CD4-positive, alpha-beta T cell treated with Interleukin-15 for 4 hours (primary cell): Measurements from ENCODE around the gene COL6A2.

Experiments used
- DNase-seq: peaks from one replicate; pipeline ENCODE4 v3.0.0-alpha.2; 2020; ENCODE audit warnings: low spot score

Gene COL6A2

DNA sequence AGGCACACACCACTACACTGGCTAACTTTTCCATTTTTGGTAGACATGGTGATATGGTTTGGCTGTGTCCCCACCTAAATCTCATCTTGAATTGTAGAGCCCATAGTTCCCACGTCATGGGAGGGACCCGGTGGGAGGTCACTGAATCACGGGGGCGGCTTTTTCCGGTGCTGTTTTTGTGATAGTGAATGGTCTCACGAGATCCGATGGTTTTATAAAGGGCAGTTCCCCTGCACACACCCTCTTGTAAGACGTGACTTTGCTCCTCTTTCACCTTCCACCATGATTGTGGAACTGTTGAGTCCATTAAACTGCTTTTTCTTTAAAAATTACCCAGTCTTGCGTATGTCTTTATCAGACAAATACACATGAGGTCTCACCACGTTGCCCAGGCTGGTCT, 58.8 kb downstream of the COL6A2 start:
- no peak for DNase-seq

DNA sequence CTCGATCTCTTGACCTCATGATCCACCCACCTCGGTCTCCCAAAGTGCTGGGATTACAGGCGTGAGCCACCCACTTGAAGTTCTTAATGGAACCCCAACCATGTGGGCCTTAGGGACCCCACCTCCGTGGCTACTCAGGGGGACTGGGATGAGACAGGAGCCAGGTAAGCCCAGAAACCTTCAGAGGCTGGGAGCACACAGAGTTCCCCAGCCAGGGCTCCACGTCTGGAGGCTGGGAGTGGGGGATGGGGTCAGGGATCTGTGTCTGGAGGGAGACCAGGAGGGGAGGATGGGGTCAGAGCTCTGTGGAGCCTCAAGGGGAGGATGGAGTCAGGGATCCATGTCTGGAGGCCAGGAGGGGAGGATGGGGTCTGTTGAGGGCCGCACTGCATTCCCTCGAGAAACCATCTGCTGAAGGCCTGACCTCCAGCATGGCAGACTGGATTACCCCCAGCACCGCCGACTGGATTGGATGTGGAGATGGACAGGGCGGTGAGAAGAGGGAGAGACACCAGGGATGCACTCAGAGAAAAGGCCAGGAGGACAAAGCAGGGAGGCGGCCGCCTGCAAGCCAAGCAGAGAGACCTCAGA, 59.6 kb downstream of the COL6A2 start:
- no peak for DNase-seq

DNA sequence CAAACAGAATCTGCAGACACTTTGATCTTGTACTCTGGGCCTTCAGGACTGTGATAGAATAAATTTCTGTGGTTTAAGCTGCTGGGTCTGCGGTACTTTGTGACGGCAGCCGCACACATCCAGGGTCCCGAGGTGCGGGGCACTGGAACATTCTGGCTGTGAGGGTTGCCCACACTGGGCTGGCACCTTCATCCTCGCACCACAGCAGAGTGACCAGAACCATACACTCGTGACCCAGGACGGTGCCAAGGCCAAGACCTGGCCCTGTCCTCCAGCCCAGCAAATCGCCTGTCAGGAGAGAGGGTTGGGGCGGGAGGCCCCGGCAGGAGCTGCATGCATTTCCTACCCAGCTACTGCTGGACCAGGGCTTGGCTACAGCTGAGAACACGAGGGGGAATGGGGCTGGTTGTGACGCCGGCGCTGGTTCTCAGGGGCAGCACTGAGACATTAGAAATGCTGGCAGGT, 60.1 kb downstream of the COL6A2 start:
- DNase-seq = no peak

DNA sequence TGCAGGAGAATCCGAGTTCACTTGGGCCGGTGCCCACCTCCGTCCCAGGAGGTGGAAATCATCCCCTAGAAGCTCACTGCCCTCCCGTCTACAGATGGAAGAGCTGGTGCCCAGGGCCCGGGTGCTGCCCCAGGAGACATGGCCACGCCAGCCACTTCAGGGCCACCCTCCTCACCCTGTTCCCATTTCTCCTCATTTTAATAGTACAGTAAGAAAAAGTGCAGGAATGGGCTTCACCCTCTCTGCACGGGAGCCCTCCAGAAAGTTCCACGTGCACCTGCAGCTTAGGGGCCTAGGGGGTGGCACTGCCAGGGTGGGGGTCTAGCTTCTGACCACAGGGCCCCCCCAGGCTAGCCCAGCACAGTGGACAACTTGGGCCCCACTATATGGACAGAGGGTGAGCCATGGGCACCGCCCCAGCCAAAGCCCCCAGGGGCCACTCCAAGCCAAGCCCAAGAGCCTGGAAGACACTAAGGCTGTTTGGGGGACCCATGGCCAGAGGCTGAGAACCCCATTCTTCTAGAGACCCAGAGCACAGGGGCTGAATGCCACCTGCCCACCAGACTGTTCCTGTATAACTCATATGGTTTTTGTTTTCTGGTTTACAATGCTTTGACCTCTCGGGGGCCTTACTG, 60.9 kb downstream of the COL6A2 start:
- no peak for DNase-seq

DNA sequence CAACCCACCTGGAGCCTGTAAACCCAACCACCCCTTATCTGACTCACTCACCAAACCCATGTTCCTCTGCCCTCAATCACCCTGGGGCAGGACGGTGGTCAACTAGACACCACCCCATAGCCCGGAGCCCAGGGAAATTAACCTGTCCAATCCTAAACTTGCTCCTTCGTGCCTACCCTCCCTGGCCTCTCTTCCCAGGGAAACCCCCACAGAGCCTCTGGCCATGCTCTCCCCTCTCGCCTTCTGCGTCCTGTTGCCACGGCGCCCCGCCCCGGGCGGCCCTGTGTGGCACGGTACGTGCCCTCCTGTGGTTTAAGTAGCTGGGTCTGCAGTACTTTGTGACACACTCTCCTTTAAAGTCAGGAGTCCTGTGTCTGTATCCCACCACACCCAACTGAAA, 61.5 kb downstream of the COL6A2 start:
- DNase-seq = no peak

DNA sequence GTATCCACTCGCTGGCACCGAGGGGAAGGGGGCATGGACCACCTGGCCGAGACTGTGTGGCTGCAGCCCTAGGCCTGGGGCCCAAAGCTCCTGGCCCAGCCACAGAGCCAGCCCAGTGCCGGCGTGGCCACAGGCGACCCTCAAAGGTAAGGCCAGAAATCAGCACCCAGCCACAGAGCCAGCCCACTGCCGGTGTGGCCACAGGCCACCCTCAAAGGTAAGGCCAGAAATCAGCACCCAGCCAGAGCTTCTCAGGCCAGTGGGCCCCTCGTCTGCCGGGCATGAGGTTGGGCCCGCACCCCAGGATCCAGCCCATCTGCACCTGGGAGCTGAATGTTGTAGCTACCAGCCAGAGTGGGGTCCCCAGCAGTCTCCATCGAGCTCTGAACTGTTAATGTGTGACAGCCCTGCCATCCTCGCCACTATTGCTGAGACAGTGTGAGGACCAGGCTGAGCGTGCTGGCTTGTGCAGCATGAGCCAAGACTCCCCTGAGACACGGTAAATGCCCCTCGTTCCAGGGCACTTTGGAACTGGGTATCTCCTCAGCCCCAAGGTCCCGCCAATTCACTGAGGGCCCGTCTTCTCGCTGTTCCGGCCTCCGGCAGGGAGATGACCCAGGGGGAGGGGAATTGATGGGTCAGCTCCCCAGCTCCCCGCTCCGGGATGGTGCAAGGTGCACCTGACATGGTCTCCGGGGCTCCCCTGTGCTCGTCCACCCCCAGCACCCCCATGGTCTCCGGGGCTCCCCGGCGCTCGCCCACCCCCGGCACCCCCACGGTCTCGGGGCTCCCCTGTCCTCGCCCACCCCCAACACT, 62.1 kb downstream of the COL6A2 start:
- DNase-seq = no peak

DNA sequence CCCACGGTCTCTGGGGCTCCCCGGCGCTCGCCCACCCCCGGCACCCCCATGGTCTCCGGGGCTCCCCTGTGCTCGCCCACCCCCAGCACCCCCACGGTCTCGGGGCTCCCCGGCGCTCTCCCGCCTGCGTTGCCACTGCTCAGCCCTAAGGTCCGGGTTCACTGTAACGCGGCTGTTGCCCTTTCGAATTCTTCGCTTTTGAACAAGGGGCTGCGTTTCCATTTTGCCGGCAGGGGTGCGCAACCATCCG, 62.7 kb downstream of the COL6A2 start:
- no peak for DNase-seq

DNA sequence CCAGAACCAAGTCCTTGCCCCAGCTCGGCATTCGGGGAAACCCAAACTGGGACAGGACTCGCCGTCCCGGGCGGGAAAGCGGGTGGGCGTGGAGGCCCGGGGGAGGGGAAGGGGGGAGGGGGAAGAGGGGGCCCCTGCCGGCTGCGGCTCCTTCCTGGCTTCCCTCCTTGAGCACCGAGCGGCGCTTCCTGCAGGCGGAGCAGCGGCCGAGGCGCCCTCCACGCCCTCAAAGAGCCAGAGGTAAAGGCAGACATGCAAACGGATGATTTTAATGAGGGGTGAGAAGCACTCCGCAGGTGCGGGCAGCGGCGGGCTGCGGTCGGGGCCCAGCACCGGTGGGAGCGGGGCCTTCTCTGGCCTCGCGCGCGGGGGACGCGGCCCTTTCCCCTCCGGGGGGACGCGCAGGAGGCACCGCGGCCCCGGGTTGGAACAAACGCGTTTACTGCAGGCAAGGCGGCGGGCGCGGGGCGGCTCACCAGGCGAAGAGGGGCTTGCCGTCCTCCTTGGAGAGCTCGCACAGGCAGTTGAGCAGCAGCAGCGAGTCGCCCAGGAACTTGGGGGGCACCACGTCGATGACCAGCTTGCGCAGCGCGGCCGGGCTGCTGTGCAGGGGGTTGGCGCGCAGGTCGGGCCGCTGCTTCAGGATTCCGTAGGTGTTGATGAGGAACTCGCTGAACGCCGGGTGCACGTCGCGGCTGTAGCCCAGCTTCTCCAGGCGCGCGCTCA, 63.2 kb downstream of the COL6A2 start:
- no peak for DNase-seq

DNA sequence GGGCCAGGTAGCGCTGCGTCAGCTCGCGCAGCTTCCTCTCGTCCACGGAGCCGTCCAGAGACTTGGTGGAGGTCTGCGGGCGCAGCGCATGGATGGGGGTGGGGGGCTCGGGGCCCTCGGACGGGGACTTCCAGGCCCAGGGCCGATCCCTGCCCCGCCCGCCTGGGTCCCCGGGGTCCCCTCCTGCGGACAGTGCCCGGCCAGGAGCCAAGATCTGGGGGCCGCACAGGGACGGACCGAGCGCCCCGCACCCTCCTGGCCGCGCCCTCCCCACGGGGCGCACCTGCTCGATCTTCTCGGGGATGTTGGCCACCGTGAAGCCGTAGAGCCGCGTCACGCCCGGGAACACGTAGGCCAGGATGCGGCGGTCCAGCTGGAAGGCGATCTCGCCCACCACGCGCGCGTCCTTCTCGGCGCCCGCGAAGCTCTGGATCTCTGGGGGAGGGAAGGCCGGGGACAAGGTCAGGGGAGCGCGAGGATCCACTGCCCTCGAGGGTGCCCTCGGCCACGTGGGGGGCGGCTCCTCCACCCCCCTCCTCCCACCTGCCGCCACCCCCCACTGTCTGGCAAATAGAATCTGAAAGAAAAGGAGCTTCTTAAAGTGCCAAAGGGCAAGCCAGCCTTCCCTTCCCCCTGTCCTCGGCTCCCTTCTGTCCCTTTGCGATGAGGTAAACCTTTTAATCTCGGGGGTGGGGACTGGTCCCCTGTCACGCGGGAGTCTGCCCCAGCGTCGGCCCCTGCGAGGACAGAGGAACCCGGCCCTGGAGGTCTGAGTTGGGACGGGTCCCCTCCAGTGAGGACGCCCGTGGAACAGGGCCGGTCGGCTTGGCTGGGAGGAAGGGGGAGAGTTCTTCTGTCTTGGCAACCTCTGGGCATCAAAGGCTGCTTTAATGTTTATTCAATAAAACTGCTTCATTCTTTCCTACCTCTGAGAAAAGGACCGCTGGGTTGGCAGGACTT, 64.0 kb downstream of the COL6A2 start:
- no peak for DNase-seq

DNA sequence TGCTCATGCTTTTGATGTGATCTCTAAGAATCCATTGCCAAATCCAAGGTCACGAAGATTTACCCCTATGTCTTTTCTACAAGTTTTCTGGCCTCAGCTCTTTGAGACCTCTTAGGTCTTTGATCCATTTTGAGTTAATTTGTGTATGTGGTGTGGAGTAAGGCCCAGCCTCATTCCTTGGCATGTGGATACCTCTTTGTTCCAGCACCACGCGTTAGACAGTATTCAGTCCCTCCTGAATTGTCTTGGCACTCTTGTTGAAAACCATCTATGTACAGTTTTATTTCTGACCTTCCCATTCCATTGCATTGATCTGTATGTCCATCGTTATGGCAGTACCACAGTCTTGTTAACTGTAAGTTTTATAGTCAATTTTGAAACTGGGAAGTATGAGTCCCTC, 65.5 kb downstream of the COL6A2 start:
- no peak for DNase-seq

DNA sequence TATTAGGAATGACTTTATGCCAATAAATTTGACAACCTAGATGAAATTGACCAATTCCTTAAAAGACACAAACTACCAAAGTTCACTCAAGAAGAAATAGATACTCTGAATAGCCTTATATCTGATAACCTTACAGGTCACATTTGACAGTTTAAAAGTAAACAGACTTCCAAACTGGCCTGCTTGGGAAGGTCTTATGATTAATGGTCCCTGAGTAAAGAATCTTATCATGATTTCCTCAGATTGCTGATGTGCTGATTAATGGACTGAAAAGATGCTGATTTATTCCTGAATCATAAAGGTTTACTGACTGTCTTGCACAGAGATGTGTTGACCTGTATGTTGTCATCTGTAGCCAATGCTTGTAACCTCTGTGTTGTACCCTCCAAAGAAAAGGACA, 67.2 kb downstream of the COL6A2 start:
- DNase-seq = no peak

DNA sequence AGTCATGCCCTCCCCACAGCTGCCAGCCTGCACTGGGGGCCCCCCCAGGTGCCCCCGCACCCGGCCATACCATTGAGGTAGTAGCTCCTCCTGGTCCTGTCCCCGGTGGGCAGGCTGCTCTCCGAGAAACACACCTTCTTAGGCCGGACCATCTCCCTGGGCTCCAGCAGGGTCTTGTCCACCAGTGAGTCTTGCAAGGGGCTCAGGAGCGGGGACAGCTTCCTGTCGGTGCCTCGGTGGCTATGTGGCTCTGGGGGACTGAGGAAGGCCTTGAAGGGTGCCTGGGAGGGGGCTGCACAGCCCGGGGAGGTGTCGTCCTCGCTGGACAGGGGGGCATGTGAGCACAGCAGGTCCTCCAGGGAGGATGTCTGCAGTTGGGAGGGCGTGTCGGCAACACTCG, 70.3 kb downstream of the COL6A2 start:
- DNase-seq = no peak

DNA sequence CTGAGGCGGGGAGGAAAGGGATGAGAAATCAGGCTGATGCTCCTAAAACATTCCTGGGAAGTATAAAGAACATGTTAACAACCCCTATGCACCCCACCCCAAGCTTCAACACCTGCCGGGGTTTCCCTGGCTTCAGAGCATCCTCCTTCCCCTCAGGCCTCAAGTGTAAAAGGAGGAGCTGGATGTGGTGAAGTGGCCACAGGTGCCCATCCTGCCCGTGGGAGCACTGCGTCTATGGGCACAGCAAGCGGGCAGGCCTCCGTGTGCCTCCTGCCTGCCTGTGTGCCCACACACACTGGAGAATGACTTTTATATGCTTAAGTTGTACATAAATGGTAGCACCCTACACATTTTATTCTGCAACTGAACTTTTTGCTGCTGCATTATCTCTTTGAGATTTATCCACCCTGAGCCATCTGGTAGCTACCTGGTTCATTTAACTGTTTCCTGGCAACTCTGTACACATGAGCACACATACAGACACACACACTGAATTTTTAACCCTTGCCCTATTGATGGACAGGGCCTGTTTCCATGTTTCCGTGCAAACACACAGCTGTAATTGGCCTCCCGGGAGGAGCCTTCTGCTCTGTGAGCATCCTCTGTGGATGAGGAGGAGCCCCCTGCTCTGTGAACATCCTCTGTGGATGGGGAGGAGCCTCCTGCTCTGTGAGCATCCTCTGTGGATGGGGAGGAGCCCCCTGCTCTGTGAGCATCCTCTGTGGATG, 70.9 kb downstream of the COL6A2 start:
- no peak for DNase-seq

DNA sequence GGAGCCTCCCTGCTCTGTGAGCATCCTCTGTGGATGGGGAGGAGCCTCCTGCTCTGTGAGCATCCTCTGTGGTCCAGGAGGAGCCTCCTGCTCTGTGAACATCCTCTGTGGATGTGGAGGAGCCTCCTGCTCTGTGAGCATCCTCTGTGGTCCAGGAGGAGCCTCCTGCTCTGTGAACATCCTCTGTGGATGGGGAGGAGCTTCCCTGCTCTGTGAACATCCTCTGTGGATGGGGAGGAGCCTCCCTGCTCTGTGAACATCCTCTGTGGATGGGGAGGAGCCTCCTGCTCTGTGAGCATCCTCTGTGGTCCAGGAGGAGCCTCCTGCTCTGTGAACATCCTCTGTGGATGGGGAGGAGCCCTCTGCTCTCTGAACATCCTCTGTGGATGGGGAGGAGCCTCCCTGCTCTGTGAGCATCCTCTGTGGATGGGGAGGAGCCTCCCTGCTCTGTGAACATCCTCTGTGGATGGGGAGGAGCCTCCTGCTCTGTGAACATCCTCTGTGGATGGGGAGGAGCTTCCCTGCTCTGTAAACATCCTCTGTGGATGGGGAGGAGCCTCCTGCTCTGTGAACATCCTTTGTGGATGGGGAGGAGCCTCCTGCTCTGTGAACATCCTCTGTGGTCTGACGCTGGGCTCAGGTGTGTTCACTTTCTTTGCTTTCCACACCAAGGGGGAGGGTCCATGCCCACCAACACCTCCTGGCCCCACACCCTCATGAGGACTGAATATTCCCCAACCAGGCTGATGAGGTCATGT, 72.7 kb downstream of the COL6A2 start:
- peak; percentile 16 for DNase-seq

DNA sequence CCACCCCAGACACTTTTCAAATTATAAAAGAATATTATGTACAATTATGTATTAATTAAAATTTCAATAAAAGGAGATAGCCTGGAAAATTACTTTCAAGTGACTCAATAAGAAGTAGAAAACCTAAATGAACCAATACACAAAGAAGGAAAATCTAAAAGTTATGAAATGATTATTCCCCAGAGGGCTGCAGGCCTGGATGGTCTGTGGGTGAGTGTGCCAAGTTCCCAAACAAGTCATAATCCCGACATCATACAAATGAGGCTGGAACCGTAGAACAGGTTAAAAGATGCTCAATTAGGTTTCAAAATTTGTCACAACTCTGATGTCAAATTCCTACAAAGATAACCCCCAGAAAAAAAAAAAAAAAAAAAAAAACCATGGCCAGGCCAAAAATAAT, 73.7 kb downstream of the COL6A2 start:
- no peak for DNase-seq

DNA sequence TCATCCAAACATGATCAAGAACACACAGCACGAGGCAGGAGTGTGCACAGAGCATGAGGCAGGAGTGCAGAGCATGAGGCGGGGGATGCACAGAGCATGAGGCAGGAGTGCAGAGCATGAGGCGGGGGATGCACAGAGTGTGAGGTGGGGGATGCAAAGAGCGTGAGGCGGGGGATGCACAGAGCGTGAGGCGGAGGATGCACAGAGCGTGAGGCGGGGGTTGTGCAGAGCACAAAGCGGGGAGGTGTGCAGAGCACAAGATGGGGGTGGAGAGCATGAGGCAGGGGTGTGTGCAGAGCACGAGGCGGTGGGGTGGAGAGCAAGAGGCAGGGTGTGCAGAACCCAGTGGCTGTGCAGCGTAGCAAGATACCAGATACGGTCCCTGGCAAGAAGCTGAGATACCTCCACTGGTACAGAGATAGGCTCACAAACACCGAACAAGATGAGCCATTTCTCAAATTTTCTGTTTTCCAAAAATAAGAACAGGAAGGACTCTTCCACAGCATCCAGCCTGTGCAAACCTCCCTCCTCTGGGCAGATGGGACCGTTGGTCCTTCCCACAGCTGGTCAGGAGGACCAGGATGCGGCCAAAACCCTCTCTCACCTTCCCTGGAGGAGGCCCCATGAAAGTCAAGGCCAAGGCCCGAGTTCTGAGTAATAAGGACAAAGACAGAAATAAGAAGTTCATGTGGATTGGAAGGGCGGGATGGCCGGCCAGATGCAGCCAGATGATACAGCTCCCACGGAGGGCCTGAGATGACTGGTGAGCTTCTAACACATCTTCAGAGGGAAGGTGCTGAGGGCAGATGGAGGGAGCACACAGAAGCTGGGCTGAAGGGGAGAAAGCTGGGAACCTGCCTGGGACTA, 74.3 kb downstream of the COL6A2 start:
- DNase-seq = no peak

DNA sequence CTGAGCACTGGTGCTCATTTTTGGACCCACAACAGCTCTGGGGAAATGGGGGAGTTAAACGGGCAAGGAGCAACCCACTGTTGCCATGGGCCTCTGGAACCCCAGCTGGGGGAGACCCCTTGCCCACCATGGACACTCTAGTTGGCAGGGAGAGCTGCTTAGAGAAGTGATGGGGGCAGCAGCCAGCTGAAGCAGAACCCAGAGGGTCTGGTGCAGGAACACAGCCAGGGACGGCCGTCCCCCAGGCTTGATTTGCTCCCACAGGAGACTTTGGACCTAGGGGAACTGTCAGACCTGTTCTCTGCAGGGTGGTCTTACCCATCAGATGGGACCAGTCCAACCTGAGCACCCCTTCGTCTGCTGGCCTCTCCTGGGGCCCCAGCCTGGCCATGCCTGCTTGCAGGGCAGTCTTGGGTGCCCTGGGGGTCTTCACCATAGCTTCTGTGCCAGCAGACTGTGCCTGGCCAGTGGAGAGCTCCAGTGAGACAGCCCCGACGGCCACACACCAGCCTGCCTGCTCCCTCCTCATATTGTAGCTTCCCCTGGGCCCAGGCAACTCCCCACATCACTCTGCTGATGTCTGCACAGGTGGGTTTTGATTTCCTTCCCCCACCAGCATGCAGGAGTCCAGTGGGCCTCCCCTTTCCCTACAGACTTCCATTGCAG, 75.1 kb downstream of the COL6A2 start:
- DNase-seq = no peak

DNA sequence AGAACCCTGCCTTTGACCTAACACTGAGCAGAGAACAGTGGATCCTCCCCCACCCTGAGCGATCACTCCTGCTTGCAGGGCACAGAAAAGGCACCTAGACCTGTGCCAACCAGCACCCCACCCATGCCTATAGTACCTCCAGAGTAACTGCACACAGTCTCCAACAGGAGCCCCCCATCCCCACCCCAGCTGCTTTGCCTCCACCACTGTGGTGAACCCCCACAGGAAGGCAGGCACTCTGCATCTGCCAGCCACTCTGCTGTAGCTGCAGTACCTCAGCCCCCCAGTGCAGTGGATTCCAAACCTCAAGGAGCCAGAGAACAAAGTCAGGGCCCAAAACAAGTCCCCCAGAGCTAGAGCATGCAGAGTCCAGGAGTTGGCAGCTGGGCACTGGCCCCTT, 75.7 kb downstream of the COL6A2 start:
- no peak for DNase-seq
